PFSK-1 (cell line): Measurements from ENCODE around the gene ESPNL.

Source experiments
- POLR2AphosphoS5 ChIP-seq: IDR thresholded peaks from 2 replicates; pipeline ENCODE4 v1.6.1; 2012; ENCODE audit warnings: low read depth, mild to moderate bottlenecking, control low read depth, low read length, moderate library complexity
- REST ChIP-seq, 2 experiments: IDR thresholded peaks; 2 replicates each; pipeline versions ENCODE4 v1.6.1 to v1.8.0; 2011 to 2012; ENCODE audit warnings: low read depth in 2 of 2, low read length in 2 of 2, control low read depth in 1 of 2, inconsistent platforms in 1 of 2, mild to moderate bottlenecking in 1 of 2, moderate library complexity in 1 of 2; ENCODE audit not compliant: insufficient read depth in 1 of 2
- SIN3A ChIP-seq: IDR thresholded peaks from 2 replicates; pipeline ENCODE4 v1.6.1; 2012; ENCODE audit warnings: mild to moderate bottlenecking, low read length, moderate library complexity, borderline replicate concordance; ENCODE audit not compliant: insufficient read depth
- TAF1 ChIP-seq: IDR thresholded peaks from 2 replicates; pipeline ENCODE4 v1.6.1; 2012; ENCODE audit warnings: low read length, control low read depth, borderline replicate concordance; ENCODE audit not compliant: insufficient read depth

DNA sequence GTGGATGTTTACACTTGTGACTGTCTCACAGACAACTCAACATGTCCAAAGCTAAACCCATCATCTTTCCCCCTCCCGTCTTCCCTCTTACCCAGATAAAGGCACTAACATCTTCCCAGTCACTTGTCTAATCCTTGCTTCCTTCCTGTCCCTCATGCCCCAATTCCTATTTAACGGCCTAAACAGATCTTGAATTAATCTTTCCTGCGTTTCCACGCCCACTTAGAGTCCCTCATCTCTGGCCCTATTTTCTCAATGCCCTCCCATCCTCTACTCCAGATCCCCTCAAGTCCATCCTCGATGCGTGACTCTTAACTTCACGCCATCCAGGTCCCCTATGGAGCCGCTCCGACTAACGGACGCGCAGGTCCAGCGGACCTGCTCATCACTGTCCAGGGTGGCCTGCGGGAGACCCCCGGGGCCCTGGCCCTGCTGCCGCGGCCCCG, 40.0 kb upstream of the ESPNL start:
- TF ChIP-seq POLR2AphosphoS5 (no peak), REST (IDR thresholded peaks at IDR 0.05; ENCODE audit: insufficient read depth in 1 of 2, low read depth in 2 of 2, low read length in 2 of 2) (no peak), SIN3A (no peak), TAF1 (no peak)
